GM18858 (cell line): ENCODE measurements around the gene SIRT3.

Source experiments
- ATAC-seq: cut with Tn5 transposase; IDR thresholded peaks from one replicate; pipeline ENCODE4 v1.9.1; 2021; ENCODE audit not compliant: unreplicated experiment

SIRT3 gene

GRCh38 chr11:217704-218103, 18.4 kb downstream of the SIRT3 start:
- no peak for ATAC-seq

- no peak for ATAC-seq
These were observed 19.8 kb downstream of the SIRT3 start for GRCh38 chr11:216081-216974.

GRCh38 chr11:215581-216037, 20.5 kb downstream of the SIRT3 start:
- no peak for ATAC-seq

GRCh38 chr11:214083-214482, 22.1 kb downstream of the SIRT3 start:
- ATAC-seq: no peak

GRCh38 chr11:213111-213510, 23.0 kb downstream of the SIRT3 start:
- no peak for ATAC-seq

- no peak for ATAC-seq
These were observed 23.7 kb downstream of the SIRT3 start for GRCh38 chr11:212150-213100.

- ATAC-seq: no peak
These were observed 24.4 kb downstream of the SIRT3 start for GRCh38 chr11:211741-212140.

- ATAC-seq: no peak
These were observed 24.8 kb downstream of the SIRT3 start for GRCh38 chr11:211295-211694.

GRCh38 chr11:210803-211180, 25.4 kb downstream of the SIRT3 start:
- ATAC-seq: no peak

GRCh38 chr11:210122-210802, 25.9 kb downstream of the SIRT3 start:
- ATAC-seq: no peak

GRCh38 chr11:209275-210121, 26.6 kb downstream of the SIRT3 start:
- ATAC-seq: no peak

- no peak for ATAC-seq
These were observed 27.3 kb downstream of the SIRT3 start for GRCh38 chr11:208917-209260.

- ATAC-seq: no peak
These were observed 27.8 kb downstream of the SIRT3 start for GRCh38 chr11:208181-208916.

- ATAC-seq: no peak
These were observed 28.3 kb downstream of the SIRT3 start for GRCh38 chr11:207863-208180.

- ATAC-seq: peak; percentile 64
These were observed 28.8 kb downstream of the SIRT3 start, which contains the start of the genes BET1L and RIC8A for GRCh38 chr11:207208-207862. TSS of gene BET1L (minus strand) at chr11:207399. CDS start at chr11:207321, 78 bp downstream. TSS of gene RIC8A (plus strand) at chr11:207708. CDS start at chr11:208855, 1,147 bp downstream.

GRCh38 chr11:206526-207207, 29.5 kb downstream of the SIRT3 start:
- peak; percentile 9 for ATAC-seq

- no peak for ATAC-seq
These were observed 30.1 kb downstream of the SIRT3 start for GRCh38 chr11:206002-206384.

GRCh38 chr11:205221-206001, 30.7 kb downstream of the SIRT3 start:
- ATAC-seq: no peak
